Astrocyte of the spinal cord (primary cell): Measurements from ENCODE around the gene DYNC1LI2.

Experiments
- DNase-seq: peaks from one replicate; pipeline ENCODE4 v3.0.0; 2011; ENCODE audit warnings: low read depth, low spot score
- H3K4me3 ChIP-seq: 2 replicates; pipeline ENCODE4 v1.5.1; 2011; ENCODE audit warnings: low read depth, mild to moderate bottlenecking, low read length, moderate library complexity
- in situ Hi-C: cut with HindIII; loops from 2 replicates; pipeline ENCODE4 v1.10.0; 2017; ENCODE audit warnings: low sequenced_read_pairs
- TF ChIP-seq, protein P1 (sequence below): IDR thresholded peaks from 2 replicates; pipeline ENCODE4 v1.5.1; 2012; ENCODE audit warnings: low read depth, mild to moderate bottlenecking, low read length, inconsistent platforms

The DYNC1LI2 gene

DNA sequence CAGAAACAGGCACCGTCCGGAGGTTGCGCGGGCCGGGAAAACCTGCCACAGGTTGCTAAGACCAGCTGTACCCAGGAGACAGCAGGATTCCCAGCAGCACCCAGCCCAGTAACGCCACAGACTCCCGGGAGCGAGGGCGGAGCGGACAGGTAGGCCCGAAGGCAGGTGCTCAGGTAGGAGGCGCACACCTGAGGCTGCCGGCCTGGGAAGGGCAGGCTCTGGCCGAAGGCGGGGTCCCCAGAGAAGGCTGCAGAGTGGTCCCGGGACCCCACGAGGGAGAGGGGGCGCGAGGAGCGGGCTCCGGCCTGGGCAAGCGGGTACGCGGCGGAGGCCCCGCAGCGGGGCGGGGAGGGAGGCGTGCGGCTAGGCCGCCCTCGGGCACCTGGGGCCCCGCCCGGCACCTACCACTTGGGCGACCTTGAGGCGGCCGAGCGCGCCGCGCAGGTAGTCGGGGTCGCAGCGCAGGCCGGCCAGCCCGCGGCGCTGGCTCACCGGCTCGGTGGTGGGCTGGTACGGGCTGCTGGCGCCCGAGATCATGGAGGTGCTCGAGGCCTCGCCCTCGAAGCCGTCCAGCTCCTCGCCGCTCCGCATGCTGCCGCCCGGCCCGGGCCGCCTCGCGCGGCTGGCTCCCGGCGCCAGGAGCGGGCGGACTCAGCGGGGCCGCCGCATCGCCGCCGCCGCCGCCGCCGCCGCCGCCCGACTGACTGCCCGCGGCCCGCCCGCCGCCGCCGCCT is 55.3 kb downstream of the DYNC1LI2 start:
- in situ Hi-C loops, result no loop called here

DNA sequence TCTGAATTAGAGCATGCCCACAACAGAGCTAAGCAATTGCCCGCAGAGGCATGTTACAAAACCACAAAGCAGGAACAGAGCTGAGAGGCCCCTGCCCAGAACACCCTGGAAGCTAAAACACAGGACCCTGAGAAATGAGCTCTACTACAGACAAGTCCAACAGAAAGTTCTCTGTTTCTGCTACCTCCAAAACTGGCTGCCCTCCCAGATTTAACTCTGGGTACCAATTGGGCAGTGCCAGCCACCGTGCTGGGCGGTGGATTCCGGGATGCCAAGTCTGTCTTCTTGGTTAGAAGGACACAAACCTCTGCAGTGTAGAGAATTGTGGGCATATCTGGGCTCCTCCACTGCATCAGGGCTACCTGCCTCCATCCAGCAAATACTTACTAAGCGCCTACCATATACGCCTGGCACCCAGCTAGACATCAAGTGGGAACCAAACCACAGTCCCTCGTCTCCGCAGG is 55.9 kb downstream of the DYNC1LI2 start:
- H3K4me3 ChIP-seq, result peak overlapping the region; percentile 63
- TF ChIP-seq, protein P1, sequence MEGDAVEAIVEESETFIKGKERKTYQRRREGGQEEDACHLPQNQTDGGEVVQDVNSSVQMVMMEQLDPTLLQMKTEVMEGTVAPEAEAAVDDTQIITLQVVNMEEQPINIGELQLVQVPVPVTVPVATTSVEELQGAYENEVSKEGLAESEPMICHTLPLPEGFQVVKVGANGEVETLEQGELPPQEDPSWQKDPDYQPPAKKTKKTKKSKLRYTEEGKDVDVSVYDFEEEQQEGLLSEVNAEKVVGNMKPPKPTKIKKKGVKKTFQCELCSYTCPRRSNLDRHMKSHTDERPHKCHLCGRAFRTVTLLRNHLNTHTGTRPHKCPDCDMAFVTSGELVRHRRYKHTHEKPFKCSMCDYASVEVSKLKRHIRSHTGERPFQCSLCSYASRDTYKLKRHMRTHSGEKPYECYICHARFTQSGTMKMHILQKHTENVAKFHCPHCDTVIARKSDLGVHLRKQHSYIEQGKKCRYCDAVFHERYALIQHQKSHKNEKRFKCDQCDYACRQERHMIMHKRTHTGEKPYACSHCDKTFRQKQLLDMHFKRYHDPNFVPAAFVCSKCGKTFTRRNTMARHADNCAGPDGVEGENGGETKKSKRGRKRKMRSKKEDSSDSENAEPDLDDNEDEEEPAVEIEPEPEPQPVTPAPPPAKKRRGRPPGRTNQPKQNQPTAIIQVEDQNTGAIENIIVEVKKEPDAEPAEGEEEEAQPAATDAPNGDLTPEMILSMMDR, result no peak
- DNase-seq, result no peak
- in situ Hi-C loops, result no loop called here

More for the DNA sequence above, 55.3 kb downstream of the DYNC1LI2 start:
- DNase-seq, result no peak
- peak overlapping the region; percentile 63 for H3K4me3 ChIP-seq
- TF ChIP-seq, protein P1, result no peak

DNA sequence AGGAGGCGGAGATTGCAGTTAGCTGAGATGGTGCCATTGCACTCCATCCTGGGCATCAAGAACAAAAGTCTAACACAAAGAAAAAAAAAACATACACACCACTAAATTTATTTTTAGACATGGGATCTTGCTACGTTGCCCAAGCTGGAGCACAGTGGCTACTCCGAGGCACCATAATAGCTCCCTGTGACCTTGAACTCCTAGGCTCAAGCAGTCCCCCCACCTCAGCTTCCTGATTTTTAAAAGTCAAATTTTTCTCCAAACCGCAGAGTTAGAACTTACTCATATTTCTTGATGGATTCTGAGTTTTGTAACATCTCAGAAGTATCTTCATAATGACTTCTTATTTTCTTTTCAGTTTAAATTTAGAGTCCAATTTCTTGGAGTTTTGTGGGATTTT is 58.3 kb downstream of the DYNC1LI2 start:
- DNase-seq, result no peak
- H3K4me3 ChIP-seq, result no peak overlapping the region
- TF ChIP-seq, protein P1, result no peak
- in situ Hi-C loops, result no loop called here

DNA sequence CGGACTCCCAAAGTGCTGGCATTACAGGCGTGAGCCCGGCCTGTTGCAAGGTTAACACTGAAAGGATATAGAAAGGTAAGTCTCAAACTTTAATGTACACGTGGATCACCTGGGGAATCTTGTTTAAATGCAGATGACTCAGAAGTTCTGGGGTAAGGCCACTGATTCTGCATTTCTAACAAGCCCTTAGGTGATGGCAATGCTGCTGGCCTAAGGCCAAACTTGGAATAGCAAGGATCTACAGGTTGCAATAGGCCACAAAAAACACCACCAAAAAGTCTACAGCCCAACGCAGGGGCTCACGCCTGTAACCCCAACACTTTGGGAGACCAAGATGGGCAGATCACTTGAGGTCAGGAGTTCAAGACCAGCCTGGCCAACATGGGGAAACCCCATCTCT is 59.1 kb downstream of the DYNC1LI2 start:
- no peak for DNase-seq
- TF ChIP-seq, protein P1, result no peak

DNA sequence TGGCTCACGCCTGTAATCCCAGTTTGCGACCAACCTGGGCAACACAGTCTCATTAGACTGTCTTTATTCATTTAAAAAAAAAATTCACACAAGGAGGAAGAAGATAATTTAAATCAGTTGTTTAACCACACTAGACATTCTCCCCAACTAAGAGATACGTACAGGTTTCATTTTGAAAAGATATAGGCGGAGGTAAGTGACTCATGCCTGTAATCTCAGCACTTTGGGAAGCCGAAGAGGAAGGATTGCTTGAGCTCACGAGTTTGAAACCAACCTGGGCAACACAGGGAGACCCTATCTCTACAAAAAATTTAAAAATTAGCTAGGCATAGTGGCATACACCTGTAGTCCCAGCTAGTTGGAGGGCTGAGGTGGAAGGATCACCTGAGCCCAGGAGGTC is 60.2 kb downstream of the DYNC1LI2 start:
- in situ Hi-C loops, result no loop called here
- H3K4me3 ChIP-seq, result no peak overlapping the region
- DNase-seq, result no peak
- TF ChIP-seq, protein P1, result no peak

More for the DNA sequence above, 59.1 kb downstream of the DYNC1LI2 start:
- no peak overlapping the region for H3K4me3 ChIP-seq
- in situ Hi-C loops, result no loop called here

DNA sequence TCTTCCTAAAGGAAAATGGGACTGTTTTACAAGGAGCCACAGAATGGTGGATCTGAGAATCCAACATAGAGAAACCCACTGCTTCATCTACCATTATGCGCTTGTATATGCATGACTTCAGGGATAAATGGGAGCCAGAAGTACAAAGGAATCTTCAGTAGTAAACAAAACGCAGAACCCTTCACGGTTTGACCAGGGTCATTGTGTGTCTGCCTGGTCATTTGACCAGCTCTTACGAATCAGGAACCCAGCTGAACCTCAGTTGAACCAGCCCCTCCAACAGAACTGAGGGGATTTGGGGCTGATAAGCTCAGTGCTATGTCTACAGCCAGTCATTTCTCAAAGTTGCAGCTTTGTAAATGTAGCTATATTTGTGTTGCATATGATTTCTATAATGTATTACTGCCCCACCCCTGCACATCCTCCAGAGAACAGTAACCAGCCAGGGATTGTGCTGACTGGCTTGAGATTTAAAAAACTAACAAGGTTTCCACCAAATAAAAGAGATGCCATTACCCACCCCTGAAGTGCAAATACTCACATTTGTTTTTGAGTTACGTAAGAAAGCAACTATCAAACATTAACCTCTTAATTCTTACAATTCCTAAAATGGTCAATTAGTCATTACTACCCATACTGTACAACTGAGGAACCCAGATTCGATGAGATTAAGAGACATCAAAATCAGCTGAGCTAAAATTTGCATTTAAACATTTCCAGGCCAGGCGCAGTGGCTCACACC is 61.1 kb downstream of the DYNC1LI2 start:
- TF ChIP-seq, protein P1, result no peak
- DNase-seq, result no peak
- in situ Hi-C loops, result no loop called here
- no peak overlapping the region for H3K4me3 ChIP-seq
